Erythroblast (primary cell): ENCODE results near the gene ALG13.
"Not testable (repeated sequence)": the region's sequence is repeated elsewhere in the genome, so short reads cannot be mapped to it uniquely, and the experiment has no call there.

ENCODE experiments used
- DNase-seq, 2 experiments: peaks; one replicate each; lab custom pipeline; 2025; lab: John Stamatoyannopoulos, UW
- GATA1 ChIP-seq: IDR thresholded peaks from 2 replicates; pipeline ENCODE4 v1.6.1; 2011; ENCODE audit warnings: low read depth, mild to moderate bottlenecking, control low read depth, low read length, moderate library complexity
- POLR2A ChIP-seq: IDR thresholded peaks from 2 replicates; pipeline ENCODE4 v1.6.1; 2011; ENCODE audit warnings: mild to moderate bottlenecking, low read length

The ALG13 gene

DNA sequence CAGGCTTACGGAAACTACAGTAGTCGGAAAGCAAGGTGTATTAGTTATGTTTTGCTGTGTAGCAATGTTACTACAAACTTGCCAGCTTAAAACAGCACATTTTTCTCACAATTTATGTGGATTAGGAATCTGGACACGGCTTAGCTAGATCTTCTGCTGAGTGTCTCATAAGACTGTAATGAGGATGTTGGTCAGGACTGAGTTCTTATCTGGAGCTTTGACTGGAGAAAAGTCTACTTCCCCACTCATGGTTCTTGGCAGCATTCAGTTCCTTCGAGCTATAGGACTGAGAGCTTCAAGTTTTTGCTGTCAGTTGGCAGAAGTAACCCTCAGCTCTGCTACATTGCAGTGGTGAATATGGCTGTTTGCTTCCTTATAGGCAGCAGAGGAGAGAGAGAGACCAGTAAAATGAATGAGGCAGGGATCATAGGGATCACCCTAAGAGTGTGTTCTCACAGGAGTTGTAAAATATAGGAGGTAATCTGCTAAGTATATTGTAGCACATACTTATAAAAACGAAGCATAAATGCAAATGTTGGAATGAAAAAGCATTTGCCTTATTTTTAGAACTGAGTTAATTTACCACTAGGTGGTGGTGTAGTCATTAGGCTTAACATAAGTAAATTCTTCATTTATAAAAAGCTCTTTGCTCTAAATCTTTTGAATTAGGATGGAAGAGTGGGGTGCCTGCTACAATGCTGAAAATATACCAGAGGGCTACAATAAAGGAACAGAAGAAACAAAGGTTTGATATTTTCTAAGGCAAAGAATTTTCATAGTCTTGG, 38.6 kb downstream of the ALG13 start:
- no peak for TF ChIP-seq POLR2A
- DNase-seq = peak in 1 of 2 experiments; percentile 1

DNA sequence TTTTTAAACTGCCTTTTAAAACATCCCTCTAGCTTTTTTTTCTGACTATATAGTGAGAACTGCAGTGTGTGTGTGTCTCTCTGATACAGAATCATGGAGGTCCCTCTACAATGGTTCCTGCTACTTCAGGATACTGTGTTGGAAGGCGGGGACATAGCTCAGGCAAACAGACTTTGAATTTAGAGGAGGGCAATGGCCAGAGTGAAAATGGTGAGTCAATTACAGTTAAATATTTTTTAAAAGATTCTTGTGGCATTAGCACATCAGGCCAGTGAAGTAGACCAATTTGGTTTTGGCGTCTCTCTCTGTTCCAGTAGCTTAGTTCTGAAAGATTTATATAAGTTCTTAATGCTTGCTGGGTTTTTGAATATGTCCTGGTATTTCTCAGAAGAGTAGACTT, 47.1 kb downstream of the ALG13 start:
- DNase-seq = no peak
- TF ChIP-seq POLR2A = no peak
- TF ChIP-seq GATA1 = no peak

DNA sequence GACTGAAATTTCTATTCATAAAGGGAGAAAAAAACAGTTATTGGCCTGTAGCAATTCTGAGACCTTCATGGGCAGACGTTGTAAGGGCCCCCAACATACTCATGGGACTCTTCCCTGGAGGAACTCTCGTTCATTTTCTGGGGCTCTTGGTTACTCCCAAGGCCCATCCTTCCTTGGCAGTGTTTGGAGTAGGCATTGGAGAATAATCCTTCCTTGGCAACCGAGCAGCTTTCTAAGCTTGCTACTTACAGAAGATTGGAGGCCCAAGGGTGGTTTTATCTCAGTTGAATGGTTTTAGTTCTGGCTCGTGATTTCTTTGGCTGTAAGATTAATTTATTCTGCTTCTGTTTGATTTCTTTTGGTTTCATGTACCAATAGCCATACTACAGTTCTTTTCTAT, 50.4 kb downstream of the ALG13 start:
- TF ChIP-seq POLR2A = no peak
- no peak for TF ChIP-seq GATA1
- DNase-seq = no peak

DNA sequence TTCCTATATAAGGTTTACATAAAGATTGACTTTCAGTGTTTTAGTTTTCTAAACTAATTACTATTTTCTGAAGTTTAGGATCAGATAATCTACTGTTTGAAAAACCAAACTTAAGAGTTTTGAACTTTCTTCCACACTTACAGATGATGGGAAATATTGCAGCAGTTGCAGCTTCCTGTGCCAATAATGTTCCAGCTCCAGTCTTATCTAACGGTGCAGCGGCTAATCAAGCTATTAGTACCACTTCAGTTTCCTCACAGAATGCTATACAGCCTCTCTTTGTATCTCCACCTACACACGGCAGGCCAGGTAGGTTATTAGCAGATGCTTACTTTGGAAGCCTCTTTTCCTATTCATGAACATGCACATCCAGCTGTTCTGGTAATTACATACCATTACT, 55.6 kb downstream of the ALG13 start:
- no peak for DNase-seq
- TF ChIP-seq GATA1 (no peak), POLR2A (no peak)

DNA sequence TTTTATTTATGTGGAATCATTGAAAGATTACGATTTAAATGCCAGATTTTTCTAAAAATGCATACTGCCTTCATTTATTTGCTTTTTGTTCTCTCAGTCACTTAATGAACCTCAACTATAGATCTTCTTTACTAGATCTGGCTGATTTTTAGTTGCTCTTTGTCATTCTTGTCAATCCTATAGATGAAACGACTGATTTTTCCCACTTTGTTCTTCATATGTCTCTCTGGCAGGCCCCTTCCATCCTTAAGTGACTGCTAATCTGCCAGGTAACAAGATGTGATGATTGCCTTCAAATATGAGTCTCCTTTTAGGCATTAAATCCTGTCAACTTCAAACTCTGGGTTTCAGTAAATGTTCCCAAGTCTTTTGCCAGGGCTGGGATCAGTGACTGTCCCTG, 61.0 kb downstream of the ALG13 start:
- TF ChIP-seq GATA1 (no peak), POLR2A (no peak)
- DNase-seq = no peak

DNA sequence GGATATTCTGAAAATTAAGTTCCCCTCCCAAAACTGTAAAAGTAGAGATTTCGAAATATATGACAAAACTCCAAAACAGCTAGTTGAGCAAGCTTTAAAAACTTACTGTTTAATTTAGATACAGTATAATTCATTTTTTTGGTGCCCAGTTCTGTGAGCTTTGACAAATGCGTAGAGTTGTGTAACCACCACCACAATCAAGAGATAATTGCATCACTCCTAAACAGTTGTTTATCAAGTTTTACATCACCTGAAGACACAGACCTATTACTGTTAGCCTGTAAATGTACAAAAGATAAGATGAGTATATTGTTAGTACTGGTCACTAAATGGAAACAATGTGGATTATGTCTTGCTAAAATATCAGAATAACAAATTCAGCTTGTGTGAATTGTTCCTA, 62.3 kb downstream of the ALG13 start:
- DNase-seq = no peak
- TF ChIP-seq GATA1 (no peak), POLR2A (no peak)

DNA sequence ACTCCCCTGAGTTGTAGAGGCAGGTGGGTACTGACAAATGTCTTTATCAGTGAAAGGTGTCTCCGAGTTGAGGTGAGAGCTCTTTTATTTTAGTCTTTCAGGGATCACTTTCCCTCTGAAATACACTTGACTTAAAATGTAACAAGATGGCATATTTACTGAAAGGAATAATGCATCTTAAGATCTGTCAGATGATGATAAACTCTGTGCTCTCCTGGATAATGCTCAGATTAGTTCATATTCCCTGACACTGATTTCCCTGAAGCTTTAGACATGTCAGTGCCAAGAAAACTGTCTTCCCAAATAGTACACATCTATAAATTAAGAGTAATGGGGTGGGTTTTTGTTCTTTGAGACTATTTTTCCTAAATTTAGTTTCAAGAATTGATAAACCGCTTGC, 75.5 kb downstream of the ALG13 start:
- TF ChIP-seq GATA1 (no peak), POLR2A (no peak)
- DNase-seq = no peak

DNA sequence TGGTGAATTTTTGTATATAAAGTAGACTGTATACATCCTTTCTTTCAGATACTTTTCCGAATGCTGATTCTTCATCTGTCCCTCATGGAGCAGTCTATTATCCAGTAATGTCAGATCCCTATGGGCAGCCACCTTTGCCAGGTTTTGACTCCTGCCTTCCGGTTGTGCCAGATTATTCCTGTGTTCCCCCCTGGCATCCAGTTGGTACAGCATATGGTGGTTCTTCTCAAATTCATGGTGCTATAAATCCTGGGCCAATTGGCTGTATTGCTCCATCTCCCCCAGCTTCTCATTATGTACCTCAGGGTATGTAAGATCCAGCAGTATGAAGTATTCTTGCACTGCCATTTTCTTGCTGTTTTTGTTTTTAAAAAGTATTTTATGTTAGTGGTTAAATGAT, 78.7 kb downstream of the ALG13 start:
- no peak for TF ChIP-seq POLR2A
- TF ChIP-seq GATA1 = no peak
- no peak for DNase-seq

DNA sequence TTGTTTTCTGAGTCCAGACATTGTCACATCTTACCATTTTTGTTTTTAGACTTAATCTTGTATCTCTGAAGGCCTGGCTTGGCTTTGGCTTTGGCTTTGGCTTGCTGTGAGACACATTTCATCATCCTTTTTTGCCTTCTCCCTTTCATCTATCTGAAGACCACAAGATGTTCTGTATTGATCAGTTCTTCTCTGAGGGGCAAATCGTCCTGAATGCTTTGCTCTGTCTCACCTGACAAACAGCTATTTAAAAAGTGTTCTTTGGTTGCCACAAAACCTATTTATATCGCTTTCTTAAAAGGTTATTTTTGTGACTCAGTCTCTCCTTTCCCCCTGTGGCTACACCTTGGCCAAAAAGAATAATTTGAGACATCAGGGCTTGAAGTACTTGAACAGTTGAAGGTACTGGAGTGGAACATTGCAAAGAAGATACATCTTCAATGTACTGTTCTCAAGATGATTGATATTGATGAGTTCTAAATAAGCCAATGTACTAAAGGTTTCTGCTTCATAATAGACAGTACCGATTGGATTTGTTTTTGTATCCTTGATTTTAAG, 80.7 kb downstream of the ALG13 start:
- TF ChIP-seq GATA1 = no peak
- no peak for TF ChIP-seq POLR2A
- no peak for DNase-seq

DNA sequence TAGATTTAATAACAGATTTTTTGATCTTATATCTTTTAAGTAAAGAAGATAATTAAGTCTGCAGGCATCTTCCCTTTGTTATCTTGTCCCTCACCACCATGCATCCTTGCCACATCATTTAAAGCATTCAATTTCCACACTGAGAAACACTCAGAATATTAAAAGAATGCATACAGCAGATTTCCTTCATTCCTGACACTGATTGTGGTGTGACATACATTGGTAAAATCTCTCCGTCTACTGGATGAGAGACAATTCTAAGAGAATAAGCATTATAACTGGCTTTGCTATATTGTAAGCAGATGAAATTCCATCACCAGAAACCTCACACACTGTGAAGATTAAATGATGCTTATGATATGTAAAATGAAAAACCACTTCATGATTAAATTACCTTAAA, 97.6 kb downstream of the ALG13 start:
- DNase-seq = no peak
- TF ChIP-seq GATA1 = no peak
- no peak for TF ChIP-seq POLR2A

DNA sequence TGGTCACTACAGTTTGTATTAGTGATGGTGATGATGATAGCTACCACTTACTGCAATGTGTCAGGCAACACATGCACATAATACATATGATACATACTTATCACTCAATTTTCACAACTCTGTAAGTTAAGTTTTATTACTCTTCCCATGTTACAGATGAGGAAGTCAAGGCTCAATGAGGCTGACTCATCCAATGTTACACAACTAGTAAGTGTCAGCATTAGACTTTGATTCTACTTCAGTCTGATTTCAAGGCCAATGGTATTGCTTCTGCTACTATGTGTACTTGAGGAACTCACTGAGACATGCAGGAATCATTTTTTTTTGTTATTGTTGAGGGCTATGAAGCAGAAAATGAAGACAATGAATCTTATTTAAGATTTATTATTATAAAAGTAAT, 98.6 kb downstream of the ALG13 start:
- TF ChIP-seq POLR2A (no peak), GATA1 (no peak)
- DNase-seq = no peak

DNA sequence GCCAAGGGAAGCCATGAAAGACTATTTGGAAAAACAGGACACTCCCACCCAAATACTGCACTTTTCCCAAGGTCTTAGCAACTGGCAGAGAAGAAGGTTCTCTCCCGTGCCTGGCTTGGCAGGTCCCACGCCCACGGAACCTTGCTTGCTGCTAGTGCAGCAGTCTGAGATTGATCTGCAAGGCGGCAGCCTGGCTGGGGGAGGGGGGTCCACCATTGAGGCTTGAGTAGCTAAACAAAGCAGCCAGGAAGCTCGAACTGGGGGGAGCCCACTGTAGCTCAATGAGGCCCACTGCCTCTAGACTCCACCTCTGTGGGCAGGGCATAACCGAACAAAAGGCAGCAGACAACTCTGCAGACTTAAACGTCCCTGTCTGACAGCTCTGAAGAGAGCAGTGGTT, 103.7 kb downstream of the ALG13 start:
- DNase-seq = no peak
- TF ChIP-seq GATA1 (no peak), POLR2A (no peak)

DNA sequence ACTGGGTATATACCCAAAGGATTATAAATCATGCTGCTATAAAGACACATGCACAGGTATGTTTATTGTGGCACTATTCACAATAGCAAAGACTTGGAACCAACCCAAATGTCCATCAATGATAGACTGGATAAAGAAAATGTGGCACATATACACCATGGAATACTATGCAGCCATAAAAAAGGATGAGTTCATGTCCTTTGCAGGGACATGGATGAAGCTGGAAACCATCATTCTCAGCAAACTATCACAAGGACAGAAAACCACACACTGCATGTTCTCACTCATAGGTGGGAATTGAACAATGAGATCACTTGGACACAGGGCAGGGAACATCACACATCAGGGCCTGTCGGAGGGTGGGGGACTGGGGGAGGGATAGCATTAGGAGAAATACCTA, 109.1 kb downstream of the ALG13 start:
- DNase-seq = not testable (repeated sequence)
